GM21381 (cell line): Measurements from ENCODE around the gene CYP4F8.
"Not testable (repeated sequence)": the region's sequence is repeated elsewhere in the genome, so short reads cannot be mapped to it uniquely, and the experiment has no call there.

Source experiments
- ATAC-seq: cut with Tn5 transposase; IDR thresholded peaks from one replicate; pipeline ENCODE4 v1.9.1; 2021; ENCODE audit warnings: mild to moderate bottlenecking, moderate library complexity; ENCODE audit not compliant: unreplicated experiment

Gene CYP4F8, protein sequence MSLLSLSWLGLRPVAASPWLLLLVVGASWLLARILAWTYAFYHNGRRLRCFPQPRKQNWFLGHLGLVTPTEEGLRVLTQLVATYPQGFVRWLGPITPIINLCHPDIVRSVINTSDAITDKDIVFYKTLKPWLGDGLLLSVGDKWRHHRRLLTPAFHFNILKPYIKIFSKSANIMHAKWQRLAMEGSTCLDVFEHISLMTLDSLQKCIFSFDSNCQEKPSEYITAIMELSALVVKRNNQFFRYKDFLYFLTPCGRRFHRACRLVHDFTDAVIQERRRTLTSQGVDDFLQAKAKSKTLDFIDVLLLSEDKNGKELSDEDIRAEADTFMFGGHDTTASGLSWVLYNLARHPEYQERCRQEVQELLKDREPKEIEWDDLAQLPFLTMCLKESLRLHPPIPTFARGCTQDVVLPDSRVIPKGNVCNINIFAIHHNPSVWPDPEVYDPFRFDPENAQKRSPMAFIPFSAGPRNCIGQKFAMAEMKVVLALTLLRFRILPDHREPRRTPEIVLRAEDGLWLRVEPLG

DNA sequence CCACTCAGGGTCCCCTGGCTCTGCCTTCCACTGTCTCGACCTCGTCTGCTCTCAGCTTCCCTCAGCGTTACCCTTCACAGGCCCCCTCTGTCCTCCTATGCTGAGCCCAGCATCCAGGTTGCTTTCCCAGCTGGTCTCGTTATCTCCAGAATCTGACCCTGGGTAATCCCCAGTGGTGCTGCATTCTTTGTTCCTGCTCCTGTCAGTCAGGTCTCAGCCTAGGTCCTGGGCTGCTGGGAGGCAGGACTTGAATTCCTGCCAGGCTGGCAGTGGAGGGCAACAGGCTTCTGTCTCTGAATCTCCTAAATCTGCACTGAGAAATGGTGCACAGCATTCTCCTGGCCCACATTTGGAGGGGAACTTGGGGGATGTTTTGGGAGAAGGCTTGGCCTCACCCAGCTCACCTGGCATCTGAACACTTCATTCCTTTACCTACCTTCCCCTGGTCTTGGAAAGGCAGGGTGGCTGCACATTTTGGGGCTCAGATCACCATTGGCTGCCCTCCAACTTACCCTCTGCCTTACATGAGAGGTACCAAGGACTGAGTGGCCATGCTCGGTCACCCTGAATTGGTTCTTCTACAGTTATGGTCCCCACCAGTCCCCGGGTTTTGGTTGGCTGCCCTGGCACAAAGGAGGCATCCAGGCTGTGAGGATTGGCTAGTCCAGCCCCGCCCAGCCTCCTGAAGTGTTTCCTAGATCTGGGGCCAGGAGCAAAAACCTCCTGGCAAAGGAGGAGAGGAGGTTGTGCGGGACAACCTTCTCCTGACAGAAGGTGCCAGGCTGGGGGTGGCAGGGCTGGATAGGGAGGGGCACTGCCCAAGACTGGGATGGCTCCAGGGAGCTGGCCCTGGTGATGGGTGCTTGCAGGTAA, at the start of gene CYP4F8:
TSS of gene CYP4F8 (plus strand) at position 712 of the 873 bp plus-strand sequence. CDS start 399 bp downstream, outside the sequence.
- ATAC-seq = no peak

DNA sequence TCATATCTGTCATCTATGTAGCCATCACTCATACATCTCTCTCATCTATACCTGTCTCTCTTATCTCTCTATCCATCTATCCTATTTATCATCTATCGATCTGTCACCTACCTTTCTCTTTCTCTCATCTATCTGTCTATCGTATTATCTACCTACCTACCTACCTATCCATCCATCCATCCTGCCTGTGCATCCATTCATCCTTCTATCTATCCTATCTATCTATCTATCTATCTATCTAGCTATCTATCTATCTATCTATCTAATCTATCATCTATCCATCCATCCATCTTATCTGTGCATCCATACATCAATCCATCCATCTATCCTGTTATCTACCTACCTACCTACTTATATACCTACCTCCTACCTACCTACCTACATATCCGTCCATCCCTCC, 44.6 kb upstream of the CYP4F8 start:
- no peak for ATAC-seq

DNA sequence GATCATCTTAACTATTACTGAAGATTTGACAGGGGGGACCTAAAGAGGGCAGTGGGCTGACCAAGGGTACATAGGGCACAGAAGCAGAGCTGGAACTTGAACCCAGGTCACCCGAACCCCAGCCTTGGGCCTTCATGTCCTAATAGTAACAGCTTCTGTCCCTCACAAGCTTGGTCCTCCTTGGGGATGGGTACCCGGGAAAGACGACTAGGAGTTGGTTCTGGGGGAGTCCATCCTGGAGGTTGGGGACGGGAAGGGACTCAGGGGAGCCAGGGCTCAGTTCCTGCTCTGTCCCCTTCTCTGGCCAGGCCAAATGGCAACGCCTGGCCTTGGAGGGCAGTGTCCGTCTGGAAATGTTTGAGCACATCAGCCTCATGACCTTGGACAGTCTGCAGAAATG, 39.6 kb upstream of the CYP4F8 start:
- no peak for ATAC-seq

DNA sequence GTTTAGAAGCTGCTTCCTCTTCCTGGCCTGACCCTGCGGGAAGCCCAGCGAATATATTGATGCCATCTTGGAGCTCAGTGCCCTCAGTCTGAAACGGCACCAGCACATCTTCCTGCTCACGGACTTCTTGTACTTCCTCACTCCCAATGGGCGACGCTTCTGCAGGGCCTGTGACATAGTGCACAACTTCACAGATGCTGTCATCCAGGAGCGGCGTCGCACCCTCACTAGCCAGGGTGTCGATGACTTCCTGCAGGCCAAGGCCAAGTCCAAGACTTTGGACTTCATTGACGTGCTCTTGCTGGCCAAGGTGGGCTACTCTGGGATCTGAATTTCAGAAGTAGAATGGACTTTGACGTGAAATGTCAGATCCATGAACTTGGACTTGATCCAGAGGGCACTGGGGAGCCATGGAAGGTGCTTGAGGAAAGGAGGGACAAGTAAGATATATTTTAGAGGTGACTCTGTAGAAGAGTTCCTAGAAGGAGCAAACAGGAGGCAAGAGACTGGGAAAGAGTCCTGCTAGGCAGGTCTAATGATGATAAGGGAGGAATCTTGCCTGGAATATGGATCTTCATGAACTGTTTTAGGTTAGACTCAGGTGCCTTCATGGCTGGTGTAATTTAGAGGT, 38.4 kb upstream of the CYP4F8 start:
- no peak for ATAC-seq

DNA sequence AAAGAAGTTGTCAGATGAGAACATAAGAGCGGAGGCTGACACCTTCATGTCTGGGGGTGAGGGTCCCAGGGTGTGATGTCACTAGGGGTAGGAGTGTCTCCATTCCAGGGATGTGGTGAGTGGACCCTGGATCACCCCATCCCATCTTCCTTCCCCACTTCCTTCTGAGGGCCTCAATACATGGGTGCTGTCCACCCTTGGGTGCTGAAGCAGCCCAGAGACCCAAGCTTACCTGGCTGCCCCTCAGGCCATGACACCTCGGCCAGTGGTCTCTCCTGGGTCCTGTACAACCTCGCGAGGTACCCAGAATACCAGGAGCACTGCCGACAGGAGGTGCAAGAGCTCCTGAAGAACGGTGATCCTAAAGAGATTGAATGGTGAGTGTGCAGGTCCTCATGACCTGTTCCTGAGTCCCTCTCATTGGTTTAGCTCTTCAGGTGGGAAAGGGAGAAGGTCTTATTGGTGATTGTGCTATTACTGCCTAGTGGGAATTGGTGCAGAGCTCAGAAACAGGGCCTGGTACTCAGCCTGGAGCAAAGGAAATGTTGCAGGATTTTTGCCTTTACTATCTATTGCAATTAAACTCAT, 37.7 kb upstream of the CYP4F8 start:
- ATAC-seq = no peak

DNA sequence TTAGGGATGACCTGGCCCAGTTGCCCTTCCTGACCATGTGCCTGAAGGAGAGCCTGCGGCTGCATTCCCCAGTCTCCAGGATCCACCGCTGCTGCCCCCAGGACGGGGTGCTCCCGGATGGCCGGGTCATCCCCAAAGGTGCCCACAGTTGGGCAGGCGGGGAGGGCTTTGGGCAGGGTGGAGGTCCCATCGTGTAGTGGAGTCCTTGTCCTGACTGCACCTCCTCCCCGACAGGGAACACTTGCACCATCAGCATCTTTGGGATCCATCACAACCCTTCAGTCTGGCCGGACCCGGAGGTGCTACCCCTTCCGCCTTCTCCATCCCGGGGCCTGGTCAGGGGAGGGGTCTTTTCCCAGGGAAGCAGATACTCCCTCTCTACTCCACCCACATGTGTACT, 31.7 kb upstream of the CYP4F8 start:
- no peak for ATAC-seq

DNA sequence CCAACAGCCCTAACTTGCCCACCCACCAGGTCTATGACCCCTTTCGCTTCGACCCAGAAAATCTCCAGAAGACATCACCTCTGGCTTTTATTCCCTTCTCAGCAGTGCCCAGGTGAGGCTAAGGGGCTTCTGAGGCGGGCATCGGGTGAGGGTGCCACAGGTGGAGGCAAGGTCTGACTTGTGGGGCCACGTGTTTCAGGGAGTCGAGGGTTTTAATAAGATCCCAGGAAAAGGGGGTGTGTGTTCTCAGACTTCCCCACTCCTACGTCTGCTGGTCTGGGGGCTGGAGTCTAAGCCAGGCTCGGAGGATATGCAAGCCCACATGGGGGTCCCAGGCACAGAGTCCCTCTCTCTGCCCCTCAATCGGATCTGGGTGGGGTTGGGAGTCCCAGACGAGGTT, 30.9 kb upstream of the CYP4F8 start:
- no peak for ATAC-seq

DNA sequence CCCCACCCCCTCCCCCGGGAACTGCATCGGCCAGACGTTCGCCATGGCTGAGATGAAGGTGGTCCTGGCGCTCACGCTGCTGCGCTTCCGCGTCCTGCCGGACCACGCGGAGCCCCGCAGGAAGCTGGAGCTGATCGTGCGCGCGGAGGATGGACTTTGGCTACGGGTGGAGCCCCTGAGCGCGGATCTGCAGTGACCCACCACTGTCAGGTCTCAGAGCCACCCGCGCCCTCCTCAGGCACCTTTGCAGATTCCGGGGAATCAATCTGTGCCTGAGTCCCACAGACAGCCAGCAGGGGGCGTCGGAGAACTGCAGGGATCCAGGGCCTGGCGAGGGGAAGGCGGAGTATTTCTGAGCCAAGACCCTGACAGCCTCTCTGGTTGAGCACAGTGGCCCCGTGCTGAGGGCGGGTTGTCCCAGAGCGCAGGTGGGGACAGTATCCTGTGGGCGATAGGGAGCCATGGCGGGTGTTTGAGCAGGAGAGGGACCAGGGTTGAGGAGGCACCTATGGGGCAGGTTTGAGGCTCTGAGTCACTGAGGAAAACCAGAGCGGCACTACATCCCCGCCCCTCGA, 30.4 kb upstream of the CYP4F8 start:
- no peak for ATAC-seq

DNA sequence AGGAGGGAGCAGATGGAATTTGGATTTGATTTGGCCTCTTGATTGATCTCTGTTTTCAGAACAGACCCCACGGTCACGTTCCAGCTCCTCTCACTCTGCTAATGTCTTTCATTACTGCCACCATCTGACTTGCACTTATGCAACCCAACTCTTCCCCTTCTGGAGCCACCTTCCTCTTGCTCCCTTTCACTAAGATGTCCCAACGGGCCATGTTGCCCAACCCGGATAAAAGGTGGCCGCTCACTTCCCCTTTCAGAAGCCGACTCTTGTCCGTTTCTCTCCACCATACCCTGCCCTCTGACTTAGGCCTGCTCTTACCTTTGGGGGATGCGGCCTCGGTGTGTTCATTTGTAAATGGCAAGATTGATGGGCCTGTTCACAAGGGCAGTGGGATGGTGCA, 27.4 kb upstream of the CYP4F8 start:
- ATAC-seq = no peak

DNA sequence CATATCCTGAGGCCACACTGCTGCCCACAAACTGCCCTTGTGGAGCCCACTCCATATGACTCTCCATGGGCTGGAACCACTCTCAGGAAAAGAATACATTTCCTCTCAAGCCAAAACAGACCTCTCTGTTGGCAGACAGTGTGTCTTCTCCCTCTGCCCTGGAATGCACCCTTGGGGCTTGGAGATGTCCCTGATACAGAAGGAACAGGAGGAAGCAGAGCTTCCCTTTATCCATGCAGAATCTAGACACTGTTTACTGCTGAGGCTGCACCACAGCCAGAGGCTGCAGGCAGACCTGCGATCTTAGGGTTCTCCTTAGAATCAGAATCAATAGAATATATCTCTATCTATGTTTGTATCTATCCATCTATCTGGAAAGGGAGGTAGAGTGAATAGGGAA, 26.8 kb upstream of the CYP4F8 start:
- ATAC-seq = no peak

DNA sequence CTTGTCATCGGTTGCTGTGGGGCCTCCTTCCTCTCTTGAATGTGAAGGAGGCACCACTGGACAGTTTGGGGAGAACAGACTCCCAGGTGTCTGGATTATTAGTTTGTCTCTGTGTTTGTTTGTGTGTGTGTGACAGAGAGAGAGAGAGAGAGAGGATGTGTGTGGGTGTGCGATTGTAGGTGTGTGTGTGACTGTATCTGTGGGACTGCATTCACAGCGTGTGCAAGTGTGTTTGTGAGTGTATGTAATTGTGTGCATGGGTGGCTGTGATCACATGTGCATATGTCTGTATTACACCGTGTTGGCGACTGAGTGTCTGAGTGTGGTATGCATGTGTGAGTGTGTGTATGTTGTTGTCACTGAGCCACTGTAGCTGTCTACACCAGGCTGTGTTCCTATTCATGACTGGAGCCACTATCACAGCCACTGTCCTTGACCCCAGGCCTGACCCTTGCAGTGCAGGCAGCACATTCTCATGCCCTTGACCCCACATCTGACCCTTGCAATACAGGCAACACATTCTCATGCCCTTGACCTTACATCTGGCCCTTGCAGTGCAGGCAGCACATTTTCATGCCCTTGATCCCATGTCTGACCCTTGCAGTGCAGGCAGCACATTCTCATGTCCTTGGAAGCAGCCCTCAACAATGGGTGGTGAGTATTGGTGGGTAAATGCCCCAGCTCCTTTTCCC, 25.1 kb upstream of the CYP4F8 start:
- no peak for ATAC-seq

DNA sequence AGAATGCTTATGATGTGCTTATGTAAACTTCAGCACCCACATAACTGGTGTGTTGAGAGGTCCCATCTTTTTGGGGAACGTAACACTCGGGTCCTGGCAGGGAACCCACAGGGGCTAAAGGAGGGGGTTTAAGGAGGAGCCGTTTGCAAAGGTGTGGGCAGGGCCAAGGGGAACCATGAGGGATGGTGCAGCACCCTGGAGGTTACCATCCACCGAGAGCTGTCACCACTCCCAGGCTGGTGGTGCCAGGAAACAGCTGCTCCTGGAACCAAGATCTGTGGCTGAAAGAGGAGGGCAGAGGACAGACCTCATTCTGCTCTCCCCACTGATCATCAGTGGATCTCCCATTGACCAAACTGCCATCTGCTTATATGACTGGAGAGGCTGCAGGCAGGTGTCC, 23.2 kb upstream of the CYP4F8 start:
- ATAC-seq = no peak

DNA sequence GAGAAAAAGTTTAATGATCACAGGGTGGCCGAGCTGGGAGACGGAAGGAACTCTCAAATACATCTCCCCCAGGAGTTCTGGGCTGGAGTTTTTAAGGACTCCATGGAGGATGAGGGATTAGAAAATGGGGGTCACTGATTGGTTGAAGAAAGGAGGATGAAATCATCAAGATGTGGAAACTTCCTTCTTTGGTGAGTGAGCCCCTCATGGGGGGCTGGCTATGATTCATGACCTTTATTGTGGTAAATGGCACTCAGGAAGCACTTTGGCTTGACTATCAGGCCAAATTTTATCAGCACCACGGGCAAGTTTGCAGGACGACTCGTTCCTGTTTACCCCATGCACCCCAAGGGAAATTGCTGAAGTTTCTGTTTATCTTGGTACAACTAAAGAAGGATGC, 22.5 kb upstream of the CYP4F8 start:
- not testable (repeated sequence) for ATAC-seq

DNA sequence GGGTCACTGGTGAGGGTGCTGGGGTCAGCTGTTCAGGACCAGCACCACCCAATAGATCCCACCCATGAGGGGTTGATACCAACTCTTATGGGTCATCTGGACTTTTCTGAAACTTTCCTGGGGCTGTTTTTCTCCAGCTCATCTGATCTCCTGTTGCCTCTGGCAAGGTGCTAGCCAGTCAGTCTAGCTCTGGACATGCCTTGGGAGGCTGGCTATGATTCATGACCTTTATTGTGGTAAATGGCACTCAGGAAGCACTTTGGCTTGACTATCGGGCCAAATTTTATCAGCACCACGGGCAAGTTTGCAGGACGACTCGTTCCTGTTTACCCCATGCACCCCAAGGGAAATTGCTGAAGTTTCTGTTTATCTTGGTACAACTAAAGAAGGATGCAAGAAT, 21.3 kb upstream of the CYP4F8 start:
- not testable (repeated sequence) for ATAC-seq

DNA sequence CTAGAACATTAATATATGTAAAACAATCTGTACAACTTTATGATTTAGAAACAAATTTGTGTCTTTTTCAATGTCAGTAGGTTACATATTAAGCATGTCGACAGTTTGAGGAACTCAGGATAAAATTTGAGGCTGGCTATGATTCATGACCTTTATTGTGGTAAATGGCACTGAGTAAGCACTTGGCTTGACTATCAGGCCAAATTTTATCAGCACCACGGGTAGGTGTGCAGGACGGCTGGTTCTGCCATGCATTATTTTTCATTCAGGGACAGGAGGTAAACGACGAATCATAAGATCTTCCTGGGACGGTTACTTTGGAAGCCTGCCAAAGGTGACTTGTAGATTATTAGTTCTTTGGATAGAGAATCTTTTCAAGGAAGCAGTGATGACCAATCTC, 19.9 kb upstream of the CYP4F8 start:
- ATAC-seq = no peak

DNA sequence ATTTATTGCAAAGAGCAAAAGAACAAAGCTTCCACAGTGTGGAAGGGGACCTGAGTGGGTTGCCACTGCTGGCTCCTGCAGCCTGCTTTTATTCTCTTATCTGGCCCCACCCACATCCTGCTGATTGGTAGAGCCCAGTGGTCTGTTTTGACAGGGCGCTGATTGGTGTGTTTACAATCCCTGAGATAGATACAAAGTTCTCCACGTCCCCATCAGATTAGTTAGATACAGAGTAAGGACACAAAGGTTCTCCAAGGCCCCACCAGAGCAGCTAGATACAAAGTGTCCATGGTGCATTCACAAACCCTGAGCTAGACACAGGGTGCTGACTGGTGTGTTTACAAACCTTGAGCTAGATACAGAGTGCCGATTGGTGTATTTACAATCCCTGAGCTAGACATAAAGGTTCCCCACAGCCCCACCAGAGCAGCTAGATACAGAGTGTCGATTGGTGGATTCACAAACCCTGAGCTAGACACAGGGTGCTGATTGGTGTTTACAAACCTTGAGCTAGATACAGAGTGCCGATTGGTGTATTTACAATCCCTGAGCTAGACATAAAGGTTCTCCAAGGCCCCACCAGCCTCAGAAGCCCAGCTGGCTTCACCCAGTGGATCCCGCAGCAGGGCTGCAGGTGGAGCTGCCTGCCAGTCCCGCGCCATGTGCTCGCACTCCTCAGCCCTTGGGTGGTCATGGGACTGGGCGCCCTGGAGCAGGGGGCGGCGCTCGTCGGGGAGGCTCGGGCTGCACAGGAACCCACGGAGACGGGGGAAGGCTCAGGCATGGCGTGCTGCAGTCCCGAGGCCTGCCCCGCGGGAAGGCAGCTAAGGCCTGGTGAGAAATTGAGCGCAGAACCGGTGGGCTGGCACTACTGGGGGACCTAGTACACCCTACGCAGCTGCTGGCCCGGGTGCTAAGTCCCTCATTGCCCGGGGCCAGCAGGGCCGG, 6.8 kb upstream of the CYP4F8 start:
- not testable (repeated sequence) for ATAC-seq

DNA sequence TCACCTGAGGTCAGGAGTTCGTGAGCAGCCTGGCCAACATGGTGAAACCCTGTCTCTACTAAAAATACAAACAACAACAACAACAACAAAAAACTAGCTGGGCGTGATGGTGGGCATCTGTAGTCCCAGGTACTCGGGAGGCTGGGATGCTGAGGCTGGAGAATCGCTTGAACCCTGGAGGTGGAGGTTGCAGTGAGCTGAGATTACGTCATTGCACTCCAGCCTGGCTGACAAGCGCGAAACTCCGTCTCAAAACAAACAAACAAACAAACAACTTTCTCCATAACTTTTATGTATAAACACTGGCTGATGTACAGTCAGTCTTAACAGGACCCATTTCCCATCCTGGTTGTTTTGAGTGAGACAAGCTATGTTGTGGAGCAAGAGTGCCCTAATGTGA, 5.8 kb upstream of the CYP4F8 start:
- no peak for ATAC-seq

DNA sequence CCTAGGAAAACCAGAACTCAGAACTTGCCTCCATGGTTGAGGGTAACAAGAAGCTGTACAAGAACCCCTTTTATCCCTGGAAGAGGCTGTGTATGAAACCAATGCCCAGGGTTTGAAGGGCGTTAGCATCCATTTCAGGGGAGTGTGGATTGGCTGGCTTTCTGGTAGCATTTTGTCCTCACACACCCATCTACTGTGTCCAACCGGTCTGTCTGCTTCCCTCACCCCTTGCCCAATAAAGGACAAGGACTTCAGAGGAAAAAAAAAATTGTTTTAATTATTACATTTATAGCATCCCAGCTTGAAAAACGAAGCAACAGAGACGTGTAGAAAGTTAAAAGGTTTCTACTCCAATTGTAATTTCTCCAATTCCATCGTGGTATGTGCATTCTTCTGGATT, 2.7 kb upstream of the CYP4F8 start:
- no peak for ATAC-seq

DNA sequence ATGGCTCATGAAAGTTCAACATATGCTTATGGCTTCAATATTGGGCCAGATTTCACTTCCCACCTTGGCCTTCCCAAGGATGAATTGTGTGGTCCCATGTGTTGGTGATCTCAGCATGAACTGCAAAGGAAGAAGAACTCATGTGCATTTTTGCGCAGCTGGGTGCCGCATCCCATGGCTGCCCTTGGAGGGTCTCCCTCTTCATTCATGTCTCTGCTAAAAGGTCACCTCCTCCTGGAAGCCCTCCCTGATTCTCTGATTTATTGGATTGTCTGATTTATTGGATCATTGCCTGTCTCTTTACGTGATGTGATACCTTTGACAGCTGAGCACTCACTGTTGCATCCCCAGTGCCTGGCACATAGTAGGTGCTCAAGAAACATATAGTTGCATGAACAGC, 1.7 kb upstream of the CYP4F8 start:
- ATAC-seq = no peak
